ENCODE data around the gene CYBC1.

Gene CYBC1

DNA sequence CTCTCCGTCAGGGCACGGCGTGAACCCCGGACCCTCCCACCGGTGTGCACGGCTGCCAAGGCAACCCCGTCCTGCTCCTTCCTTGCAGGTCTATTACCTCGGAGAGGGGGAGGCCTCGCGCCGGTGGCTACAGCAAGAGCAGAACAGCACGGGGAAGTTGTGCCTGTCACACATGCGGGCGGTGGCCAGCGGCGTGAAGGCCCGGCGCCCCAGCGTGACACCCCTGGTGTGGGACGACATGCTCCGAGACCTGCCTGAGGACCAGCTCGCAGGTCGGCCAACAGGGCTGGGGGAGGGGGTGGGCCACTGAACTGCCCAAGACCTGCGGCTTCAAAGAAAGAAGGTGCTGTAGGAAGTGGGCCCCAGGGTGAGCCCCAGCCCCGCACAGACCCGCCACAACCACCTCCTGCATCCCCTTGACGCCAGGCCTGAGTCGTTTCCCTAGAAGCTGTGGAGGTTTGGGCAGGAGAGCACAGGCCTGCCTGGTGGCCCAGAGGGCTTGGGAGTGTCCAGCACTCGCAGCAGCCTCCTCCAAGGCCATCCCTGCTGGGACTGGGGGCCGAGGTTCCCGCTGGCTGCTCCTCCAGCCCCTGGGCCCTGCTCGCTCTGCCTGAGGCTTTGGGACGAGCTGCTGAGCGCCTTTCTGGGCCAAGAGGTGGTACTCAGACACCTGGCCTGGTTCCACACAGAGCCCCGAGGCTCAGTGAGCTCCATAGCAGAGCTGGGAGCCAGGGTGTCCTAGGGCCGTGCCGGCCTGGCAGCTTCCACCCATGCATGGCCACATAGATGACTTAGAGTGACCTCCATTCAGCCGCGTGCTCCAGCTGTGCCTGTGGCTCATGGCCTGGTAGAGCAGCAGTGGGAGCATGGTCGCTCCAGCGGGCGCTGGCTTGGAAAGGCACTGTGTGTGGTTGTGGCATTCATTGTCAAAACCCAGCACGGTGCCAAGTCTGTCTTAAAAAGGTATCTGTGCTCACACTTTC, 14.7 kb downstream of the CYBC1 start:
- H3K9me3 ChIP-seq (replicated peaks; ENCODE audit: insufficient read depth, low read length) = no peaks in the 10 kb centered on the region
- no peak overlapping the region for H3K4me2 ChIP-seq (ENCODE audit: low read depth, low read length)
- peaks cover 15% of the 10 kb centered on the region for H3K4me1 ChIP-seq (ENCODE audit: low read length)
- no peaks in the 10 kb centered on the region for H4K20me1 ChIP-seq (ENCODE audit: insufficient read depth, low read length)
- TF ChIP-seq EZH2phosphoT487 (IDR thresholded peaks at IDR 0.05; ENCODE audit: low read length) (no peak), EZH2 (optimal IDR thresholded peaks at IDR 0.05; ENCODE audit: low read depth, low read length) (no peak)
- TF ChIP-seq, protein P1, sequence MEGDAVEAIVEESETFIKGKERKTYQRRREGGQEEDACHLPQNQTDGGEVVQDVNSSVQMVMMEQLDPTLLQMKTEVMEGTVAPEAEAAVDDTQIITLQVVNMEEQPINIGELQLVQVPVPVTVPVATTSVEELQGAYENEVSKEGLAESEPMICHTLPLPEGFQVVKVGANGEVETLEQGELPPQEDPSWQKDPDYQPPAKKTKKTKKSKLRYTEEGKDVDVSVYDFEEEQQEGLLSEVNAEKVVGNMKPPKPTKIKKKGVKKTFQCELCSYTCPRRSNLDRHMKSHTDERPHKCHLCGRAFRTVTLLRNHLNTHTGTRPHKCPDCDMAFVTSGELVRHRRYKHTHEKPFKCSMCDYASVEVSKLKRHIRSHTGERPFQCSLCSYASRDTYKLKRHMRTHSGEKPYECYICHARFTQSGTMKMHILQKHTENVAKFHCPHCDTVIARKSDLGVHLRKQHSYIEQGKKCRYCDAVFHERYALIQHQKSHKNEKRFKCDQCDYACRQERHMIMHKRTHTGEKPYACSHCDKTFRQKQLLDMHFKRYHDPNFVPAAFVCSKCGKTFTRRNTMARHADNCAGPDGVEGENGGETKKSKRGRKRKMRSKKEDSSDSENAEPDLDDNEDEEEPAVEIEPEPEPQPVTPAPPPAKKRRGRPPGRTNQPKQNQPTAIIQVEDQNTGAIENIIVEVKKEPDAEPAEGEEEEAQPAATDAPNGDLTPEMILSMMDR (IDR thresholded peaks at IDR 0.05; ENCODE audit: low read length) = no peak
- H3K36me3 ChIP-seq (replicated peaks; ENCODE audit: insufficient read depth, low read length) = no peaks in the 10 kb centered on the region
- no peak overlapping the region for H2AFZ ChIP-seq (ENCODE audit: low read length)
- no peaks in the 10 kb centered on the region for H3K27me3 ChIP-seq (replicated peaks; ENCODE audit: insufficient read depth, low read length)
- H3K9ac ChIP-seq (ENCODE audit: low read length) = no peak overlapping the region
- H3K9me2 ChIP-seq (replicated peaks; ENCODE audit: insufficient read depth, low read length) = no peaks in the 10 kb centered on the region
- H3F3A ChIP-seq (ENCODE audit: insufficient read depth, low read length) = no peaks in the 10 kb centered on the region; the same call in 1 of the 2 replicates
- no peak overlapping the region for H3K27ac ChIP-seq (ENCODE audit: low read length)
- H3K4me3 ChIP-seq (ENCODE audit: low read length) = no peak overlapping the region
- H3K79me2 ChIP-seq (ENCODE audit: low read length) = no peaks in the 10 kb centered on the region
- no peak for DNase-seq

DNA sequence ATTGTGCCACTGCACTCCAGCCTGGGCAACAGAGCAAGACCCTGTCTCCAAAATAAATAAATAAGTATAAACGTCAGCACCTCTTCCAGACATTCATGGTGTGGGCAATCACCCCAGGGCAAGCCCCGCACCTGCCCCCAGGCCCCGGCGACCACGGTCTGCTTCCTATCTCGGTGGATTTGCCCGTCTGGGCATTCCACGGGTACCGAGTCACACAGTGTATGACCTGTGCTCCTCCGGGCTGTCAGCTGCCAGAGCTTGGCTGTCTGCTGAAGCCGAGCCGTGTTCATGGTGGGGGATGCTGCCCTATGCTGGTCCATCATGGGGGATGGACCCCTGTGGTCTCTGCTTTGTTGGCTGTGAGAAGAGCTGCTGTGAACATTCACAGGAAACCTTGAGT, 15.4 kb downstream of the CYBC1 start:
- no peak overlapping the region for H3K4me2 ChIP-seq (ENCODE audit: low read depth, low read length)
- H3K27ac ChIP-seq (ENCODE audit: low read length) = peak overlapping the region; percentile 40; the same call in 1 of the 2 replicates
- H4K20me1 ChIP-seq (ENCODE audit: insufficient read depth, low read length) = no peaks in the 10 kb centered on the region
- H3F3A ChIP-seq (ENCODE audit: insufficient read depth, low read length) = no peaks in the 10 kb centered on the region
- H3K36me3 ChIP-seq (replicated peaks; ENCODE audit: insufficient read depth, low read length) = no peaks in the 10 kb centered on the region
- H3K4me3 ChIP-seq (ENCODE audit: low read length) = no peak overlapping the region
- H3K9me2 ChIP-seq (replicated peaks; ENCODE audit: insufficient read depth, low read length) = no peaks in the 10 kb centered on the region
- H3K4me1 ChIP-seq (ENCODE audit: low read length) = peaks cover 15% of the 10 kb centered on the region
- no peaks in the 10 kb centered on the region for H3K9me3 ChIP-seq (replicated peaks; ENCODE audit: insufficient read depth, low read length)
- no peaks in the 10 kb centered on the region for H3K79me2 ChIP-seq (ENCODE audit: low read length)
- no peak overlapping the region for H3K9ac ChIP-seq (ENCODE audit: low read length)
- TF ChIP-seq EZH2phosphoT487 (IDR thresholded peaks at IDR 0.05; ENCODE audit: low read length) (no peak), EZH2 (optimal IDR thresholded peaks at IDR 0.05; ENCODE audit: low read depth, low read length) (no peak)
- TF ChIP-seq, protein P1 (IDR thresholded peaks at IDR 0.05; ENCODE audit: low read length) = no peak
- H2AFZ ChIP-seq (ENCODE audit: low read length) = no peak overlapping the region
- H3K27me3 ChIP-seq (replicated peaks; ENCODE audit: insufficient read depth, low read length) = no peaks in the 10 kb centered on the region
- no peak for DNase-seq

DNA sequence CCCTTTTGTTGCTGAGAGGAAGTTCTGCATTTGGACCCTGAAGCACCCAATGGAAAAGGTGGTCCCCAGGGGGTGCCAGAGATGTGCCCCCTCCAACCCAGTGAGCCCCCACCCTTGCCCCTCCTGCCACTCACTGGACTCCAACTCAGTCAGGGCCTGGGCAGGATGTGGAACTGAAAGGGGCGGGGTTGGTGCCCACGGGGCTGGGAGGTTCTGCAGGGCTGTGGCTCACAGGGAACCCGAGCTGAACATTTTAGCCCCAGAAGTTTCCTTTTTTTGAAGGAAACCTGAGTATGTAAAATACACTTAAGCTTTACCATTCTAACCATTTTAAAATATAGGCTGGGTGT, 16.4 kb downstream of the CYBC1 start:
- no peaks in the 10 kb centered on the region for H3K9me3 ChIP-seq (replicated peaks; ENCODE audit: insufficient read depth, low read length)
- TF ChIP-seq EZH2 (optimal IDR thresholded peaks at IDR 0.05; ENCODE audit: low read depth, low read length) (no peak), EZH2phosphoT487 (IDR thresholded peaks at IDR 0.05; ENCODE audit: low read length) (no peak)
- TF ChIP-seq, protein P1 (IDR thresholded peaks at IDR 0.05; ENCODE audit: low read length) = no peak
- no peaks in the 10 kb centered on the region for H3K79me2 ChIP-seq (ENCODE audit: low read length)
- no peaks in the 10 kb centered on the region for H3K27me3 ChIP-seq (replicated peaks; ENCODE audit: insufficient read depth, low read length)
- no peak overlapping the region for H2AFZ ChIP-seq (ENCODE audit: low read length)
- H3K9me2 ChIP-seq (replicated peaks; ENCODE audit: insufficient read depth, low read length) = no peaks in the 10 kb centered on the region
- peak overlapping the region; percentile 13; the same call in 1 of the 2 replicates for H3K4me2 ChIP-seq (ENCODE audit: low read depth, low read length)
- no peaks in the 10 kb centered on the region for H3K36me3 ChIP-seq (replicated peaks; ENCODE audit: insufficient read depth, low read length)
- H3K9ac ChIP-seq (ENCODE audit: low read length) = no peak overlapping the region; the same call in 1 of the 2 replicates
- H3K27ac ChIP-seq (ENCODE audit: low read length) = peak overlapping the region; percentile 40; the same call in 1 of the 2 replicates
- peaks cover 15% of the 10 kb centered on the region for H3K4me1 ChIP-seq (ENCODE audit: low read length)
- H3K4me3 ChIP-seq (ENCODE audit: low read length) = no peak overlapping the region
- peak; percentile 56 for DNase-seq
- H4K20me1 ChIP-seq (ENCODE audit: insufficient read depth, low read length) = no peaks in the 10 kb centered on the region
- no peaks in the 10 kb centered on the region for H3F3A ChIP-seq (ENCODE audit: insufficient read depth, low read length)

Data from MM.1S (cell line).